AG09309 (cell line): ENCODE data around the gene DCTN3.

ENCODE experiments used
- DNase-seq: peaks from one replicate; pipeline ENCODE4 v3.0.0-alpha.2; 2010; ENCODE audit warnings: low read depth
- H3K4me3 ChIP-seq: 2 replicates; pipeline ENCODE4 v1.5.1; 2011; ENCODE audit warnings: mild to moderate bottlenecking, low read depth, low read length, moderate library complexity; ENCODE audit not compliant: control insufficient read depth
- CTCF ChIP-seq: IDR thresholded peaks from 2 replicates; pipeline ENCODE4 v1.5.1; 2011; ENCODE audit warnings: mild to moderate bottlenecking, low read depth, low read length, inconsistent platforms; ENCODE audit not compliant: insufficient read depth, control insufficient read depth; ENCODE audit errors: missing control alignments

DCTN3 gene

GRCh38 chr9:34584970-34585369, 35.3 kb downstream of the DCTN3 start:
- no peak overlapping the region for H3K4me3 ChIP-seq
- no peak for TF ChIP-seq CTCF
- no peak for DNase-seq

- TF ChIP-seq CTCF: no peak
- DNase-seq: no peak
- no peak overlapping the region for H3K4me3 ChIP-seq
Measured at GRCh38 chr9:34582787-34583186, 37.5 kb downstream of the DCTN3 start.

- no peak for DNase-seq
- no peak for TF ChIP-seq CTCF
- no peak overlapping the region for H3K4me3 ChIP-seq
Measured at GRCh38 chr9:34581318-34581717, 39.0 kb downstream of the DCTN3 start.

- no peak overlapping the region for H3K4me3 ChIP-seq
- TF ChIP-seq CTCF: no peak
- DNase-seq: no peak
Measured at GRCh38 chr9:34580358-34580757, 39.9 kb downstream of the DCTN3 start.

GRCh38 chr9:34579808-34580163, 40.5 kb downstream of the DCTN3 start:
- DNase-seq: no peak
- H3K4me3 ChIP-seq: no peak overlapping the region
- no peak for TF ChIP-seq CTCF

GRCh38 chr9:34579104-34579807, 41.0 kb downstream of the DCTN3 start:
- no peak overlapping the region for H3K4me3 ChIP-seq
- no peak for DNase-seq
- TF ChIP-seq CTCF: no peak
